Measurements from ENCODE around the gene GGA2.
"Not testable (repeated sequence)": the region's sequence is repeated elsewhere in the genome, so short reads cannot be mapped to it uniquely, and the experiment has no call there.

GGA2 gene

DNA sequence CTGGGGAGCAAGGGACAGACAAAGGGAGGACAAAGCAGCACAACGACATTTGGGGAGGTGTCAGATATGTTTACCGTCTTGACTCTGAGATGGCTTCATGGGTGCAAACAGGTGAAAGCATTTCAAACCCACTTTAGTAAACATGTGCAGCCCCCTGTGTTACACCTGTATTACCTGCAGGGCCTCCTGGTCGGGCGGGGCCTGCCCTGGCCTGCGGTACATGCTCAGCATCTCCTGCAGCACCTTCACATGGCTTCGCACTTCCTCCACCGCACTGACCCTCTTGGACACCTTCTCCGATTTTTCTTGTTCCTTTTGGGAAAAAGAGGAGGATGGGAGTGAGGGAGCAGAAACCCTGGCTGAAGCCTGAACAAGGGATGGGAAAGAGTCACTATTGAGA, 24.5 kb downstream of the GGA2 start:
- no peaks in the 10 kb centered on the region for H3K9me3 Mint-ChIP-seq
- H3K27me3 Mint-ChIP-seq: no peaks in the 10 kb centered on the region
- no peak overlapping the region for H3K27ac Mint-ChIP-seq
- DNase-seq (ENCODE audit: low spot score in 2 of 2) (no peak), ATAC-seq (ENCODE audit: low read depth) (no peak)
- no peak overlapping the region for H3K4me3 Mint-ChIP-seq
- H3K4me1 Mint-ChIP-seq: peaks cover 2% of the 10 kb centered on the region
- peaks cover 34% of the 10 kb centered on the region for H3K36me3 Mint-ChIP-seq

DNA sequence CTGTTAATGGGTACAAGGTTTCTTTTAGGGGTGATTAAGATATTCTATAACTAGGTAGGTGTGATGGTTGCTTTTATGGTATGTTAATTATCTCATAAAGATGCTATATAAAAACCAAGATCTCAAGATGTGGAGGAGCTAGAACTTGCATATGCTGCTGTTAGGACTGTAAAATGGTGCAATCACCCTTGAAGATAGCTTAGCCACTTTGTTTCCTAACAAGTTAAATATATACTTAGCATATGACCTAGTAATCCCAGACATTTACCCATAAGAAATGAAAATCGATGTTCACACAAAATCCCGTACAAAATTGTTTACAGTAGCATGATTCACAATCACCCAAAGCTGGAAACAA, 25.1 kb downstream of the GGA2 start:
- no peak for ATAC-seq (ENCODE audit: low read depth)
- no peak for DNase-seq (ENCODE audit: low spot score in 2 of 2)
- H3K9me3 Mint-ChIP-seq: no peaks in the 10 kb centered on the region
- no peak overlapping the region for H3K4me3 Mint-ChIP-seq
- no peak overlapping the region for H3K27ac Mint-ChIP-seq
- peaks cover 33% of the 10 kb centered on the region for H3K36me3 Mint-ChIP-seq
- no peaks in the 10 kb centered on the region for H3K27me3 Mint-ChIP-seq
- peaks cover 2% of the 10 kb centered on the region for H3K4me1 Mint-ChIP-seq

GRCh38 chr16:23484510-23485256, 25.6 kb downstream of the GGA2 start:
- ATAC-seq (ENCODE audit: low read depth) (no peak), DNase-seq (ENCODE audit: low spot score in 2 of 2) (no peak)
- Mint-ChIP-seq H3K4me1 (peaks cover 2% of the 10 kb centered on the region), H3K4me3 (no peak overlapping the region), H3K9me3 (no peaks in the 10 kb centered on the region), H3K36me3 (peaks cover 34% of the 10 kb centered on the region), H3K27me3 (no peaks in the 10 kb centered on the region), H3K27ac (no peak overlapping the region)

- not testable (repeated sequence) for H3K27ac Mint-ChIP-seq; H3K4me1 Mint-ChIP-seq; ATAC-seq (ENCODE audit: low read depth); H3K4me3 Mint-ChIP-seq; H3K27me3 Mint-ChIP-seq; DNase-seq (ENCODE audit: low spot score in 2 of 2); H3K9me3 Mint-ChIP-seq
- peaks cover 41% of the 10 kb centered on the region for H3K36me3 Mint-ChIP-seq
These were observed 26.8 kb downstream of the GGA2 start for GRCh38 chr16:23483492-23483891.

- Mint-ChIP-seq H3K36me3 (peaks cover 39% of the 10 kb centered on the region), H3K4me1 (peaks cover 8% of the 10 kb centered on the region), H3K4me3 (no peak overlapping the region), H3K27ac (peak overlapping the region; percentile 39), H3K27me3 (no peaks in the 10 kb centered on the region), H3K9me3 (no peaks in the 10 kb centered on the region)
- ATAC-seq (ENCODE audit: low read depth): peak; percentile 74
- DNase-seq (ENCODE audit: low spot score in 2 of 2): no peak
These were observed 27.5 kb downstream of the GGA2 start for GRCh38 chr16:23482778-23483177.

DNA sequence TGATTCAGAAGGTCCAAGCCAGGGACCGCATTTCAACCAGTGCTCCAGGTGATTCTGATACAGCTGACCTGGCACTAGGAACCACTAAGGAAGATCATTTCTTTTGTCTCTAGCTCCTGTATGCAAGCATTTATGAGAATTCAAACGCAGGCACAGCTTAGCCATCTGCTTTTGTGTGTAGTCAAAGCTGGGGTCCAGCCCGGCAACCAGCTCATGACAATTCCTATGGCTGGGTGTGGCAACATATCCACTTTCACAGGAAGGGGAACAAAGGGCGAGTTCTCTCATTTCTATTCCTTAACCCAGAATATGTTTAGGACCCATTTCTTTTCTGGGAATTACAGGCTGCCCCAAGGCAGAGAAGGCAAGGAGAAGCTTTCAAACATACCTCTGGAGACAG, 30.0 kb downstream of the GGA2 start:
- peak overlapping the region; percentile 90 for H3K27ac Mint-ChIP-seq
- peaks cover 8% of the 10 kb centered on the region for H3K4me1 Mint-ChIP-seq
- H3K36me3 Mint-ChIP-seq: peaks cover 40% of the 10 kb centered on the region
- no peak overlapping the region for H3K4me3 Mint-ChIP-seq
- H3K9me3 Mint-ChIP-seq: no peaks in the 10 kb centered on the region
- DNase-seq (ENCODE audit: low spot score in 2 of 2) (no peak), ATAC-seq (ENCODE audit: low read depth) (no peak)
- H3K27me3 Mint-ChIP-seq: no peaks in the 10 kb centered on the region

GRCh38 chr16:23479138-23479537, 31.2 kb downstream of the GGA2 start:
- Mint-ChIP-seq H3K9me3 (no peaks in the 10 kb centered on the region), H3K27me3 (no peaks in the 10 kb centered on the region), H3K4me1 (peaks cover 8% of the 10 kb centered on the region), H3K36me3 (peaks cover 37% of the 10 kb centered on the region), H3K4me3 (no peak overlapping the region), H3K27ac (peak overlapping the region; percentile 90)
- no peak for DNase-seq (ENCODE audit: low spot score in 2 of 2)
- no peak for ATAC-seq (ENCODE audit: low read depth)

GRCh38 chr16:23478566-23478965, 31.7 kb downstream of the GGA2 start:
- no peak for DNase-seq (ENCODE audit: low spot score in 2 of 2)
- Mint-ChIP-seq H3K4me3 (no peak overlapping the region), H3K9me3 (no peaks in the 10 kb centered on the region), H3K4me1 (peaks cover 8% of the 10 kb centered on the region), H3K36me3 (peaks cover 37% of the 10 kb centered on the region), H3K27me3 (no peaks in the 10 kb centered on the region), H3K27ac (peak overlapping the region; percentile 90)
- no peak for ATAC-seq (ENCODE audit: low read depth)

DNA sequence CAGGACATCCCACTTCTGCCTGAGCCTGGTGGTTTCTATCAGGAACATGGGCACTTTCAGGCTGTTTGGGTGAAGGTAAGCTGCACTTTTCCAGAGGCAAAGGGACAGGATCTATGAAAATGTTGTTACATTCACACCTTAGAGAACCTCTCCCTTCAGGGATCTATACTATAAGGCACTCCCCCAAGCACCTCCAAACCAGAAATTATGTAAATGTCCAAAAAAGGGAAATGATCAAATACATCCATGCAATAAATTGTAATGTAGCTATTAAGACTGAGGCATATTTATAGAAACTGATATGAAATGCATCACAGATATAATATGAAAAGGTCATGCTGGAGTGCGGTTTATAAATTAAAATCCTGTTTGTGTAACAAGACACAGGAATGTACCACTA, 34.0 kb downstream of the GGA2 start:
- H3K27ac Mint-ChIP-seq: peak overlapping the region; percentile 65
- H3K36me3 Mint-ChIP-seq: peaks cover 30% of the 10 kb centered on the region
- peaks cover 5% of the 10 kb centered on the region for H3K4me1 Mint-ChIP-seq
- no peaks in the 10 kb centered on the region for H3K27me3 Mint-ChIP-seq
- ATAC-seq (ENCODE audit: low read depth): peak; percentile 60
- DNase-seq (ENCODE audit: low spot score in 2 of 2): no peak
- no peaks in the 10 kb centered on the region for H3K9me3 Mint-ChIP-seq
- H3K4me3 Mint-ChIP-seq: no peak overlapping the region

GRCh38 chr16:23469814-23470213, 40.5 kb downstream of the GGA2 start:
- H3K27ac Mint-ChIP-seq: no peak overlapping the region

GRCh38 chr16:23466162-23466885, 44.0 kb downstream of the GGA2 start:
- Mint-ChIP-seq H3K9me3 (no peaks in the 10 kb centered on the region), H3K36me3 (peaks cover 16% of the 10 kb centered on the region), H3K27ac (peak overlapping the region; percentile 26), H3K4me1 (no peaks in the 10 kb centered on the region), H3K4me3 (no peak overlapping the region), H3K27me3 (no peaks in the 10 kb centered on the region)
- ATAC-seq (ENCODE audit: low read depth) (no peak), DNase-seq (ENCODE audit: low spot score in 2 of 2) (no peak)

More at GRCh38 chr16:23469814-23470213, 40.5 kb downstream of the GGA2 start:
- peaks cover 20% of the 10 kb centered on the region for H3K36me3 Mint-ChIP-seq
- H3K9me3 Mint-ChIP-seq: no peaks in the 10 kb centered on the region
- no peaks in the 10 kb centered on the region for H3K27me3 Mint-ChIP-seq
- H3K4me1 Mint-ChIP-seq: no peaks in the 10 kb centered on the region
- no peak overlapping the region for H3K4me3 Mint-ChIP-seq
- no peak for ATAC-seq (ENCODE audit: low read depth)
- no peak for DNase-seq (ENCODE audit: low spot score in 2 of 2)

- H3K4me3 Mint-ChIP-seq: no peak overlapping the region
- ATAC-seq (ENCODE audit: low read depth): no peak
- DNase-seq (ENCODE audit: low spot score in 2 of 2): no peak
- no peaks in the 10 kb centered on the region for H3K4me1 Mint-ChIP-seq
- H3K9me3 Mint-ChIP-seq: no peaks in the 10 kb centered on the region
- H3K27ac Mint-ChIP-seq: peak overlapping the region; percentile 73
- no peaks in the 10 kb centered on the region for H3K27me3 Mint-ChIP-seq
- H3K36me3 Mint-ChIP-seq: peaks cover 15% of the 10 kb centered on the region
These were observed 45.1 kb downstream of the GGA2 start for GRCh38 chr16:23465179-23465578.

DNA sequence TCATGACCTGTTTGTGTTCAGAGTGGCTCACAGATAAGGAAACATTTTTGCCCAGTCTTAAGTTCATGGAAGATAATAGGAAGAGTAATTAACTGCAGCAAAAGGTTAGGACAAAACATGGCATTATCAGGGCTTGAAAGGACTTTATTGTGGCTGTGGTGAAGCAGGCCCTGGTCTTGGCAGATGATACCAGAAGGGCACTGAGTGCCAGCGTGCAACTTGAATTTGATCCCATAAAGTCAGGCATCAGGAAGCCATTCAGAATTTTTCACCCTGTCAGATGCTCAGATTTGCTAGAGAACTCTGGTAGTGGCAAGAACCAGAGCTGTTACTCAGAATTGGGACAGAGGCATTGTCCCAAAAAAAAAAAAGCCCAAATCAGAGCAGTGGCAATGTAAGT, 46.1 kb downstream of the GGA2 start:
- Mint-ChIP-seq H3K9me3 (no peaks in the 10 kb centered on the region), H3K4me3 (no peak overlapping the region), H3K27me3 (no peaks in the 10 kb centered on the region), H3K36me3 (peaks cover 12% of the 10 kb centered on the region), H3K4me1 (no peaks in the 10 kb centered on the region), H3K27ac (peak overlapping the region; percentile 73)
- ATAC-seq (ENCODE audit: low read depth) (no peak), DNase-seq (ENCODE audit: low spot score in 2 of 2) (no peak)

- H3K4me3 Mint-ChIP-seq; H3K9me3 Mint-ChIP-seq; H3K27me3 Mint-ChIP-seq; H3K27ac Mint-ChIP-seq; ATAC-seq (ENCODE audit: low read depth); DNase-seq (ENCODE audit: low spot score in 2 of 2); H3K4me1 Mint-ChIP-seq: not testable (repeated sequence)
- H3K36me3 Mint-ChIP-seq: peaks cover 11% of the 10 kb centered on the region
These were observed 47.3 kb downstream of the GGA2 start for GRCh38 chr16:23462994-23463393.

Data from memory B cell (primary cell).